ENCODE results near the gene UBXN10. TPM values are rescaled to one million over a fixed set of nuclear protein-coding genes. Genes with fewer than 3 reads are reported as not detected.

The UBXN10 gene
- total and polyA plus RNA-seq, 12 donors, result 0.16 to 4.0 (median 1.5) TPM

- WGBS, 2 donors, result 68 to 74% methylated on average over 6 of the region's 6 CpGs
- TF ChIP-seq, protein P1, sequence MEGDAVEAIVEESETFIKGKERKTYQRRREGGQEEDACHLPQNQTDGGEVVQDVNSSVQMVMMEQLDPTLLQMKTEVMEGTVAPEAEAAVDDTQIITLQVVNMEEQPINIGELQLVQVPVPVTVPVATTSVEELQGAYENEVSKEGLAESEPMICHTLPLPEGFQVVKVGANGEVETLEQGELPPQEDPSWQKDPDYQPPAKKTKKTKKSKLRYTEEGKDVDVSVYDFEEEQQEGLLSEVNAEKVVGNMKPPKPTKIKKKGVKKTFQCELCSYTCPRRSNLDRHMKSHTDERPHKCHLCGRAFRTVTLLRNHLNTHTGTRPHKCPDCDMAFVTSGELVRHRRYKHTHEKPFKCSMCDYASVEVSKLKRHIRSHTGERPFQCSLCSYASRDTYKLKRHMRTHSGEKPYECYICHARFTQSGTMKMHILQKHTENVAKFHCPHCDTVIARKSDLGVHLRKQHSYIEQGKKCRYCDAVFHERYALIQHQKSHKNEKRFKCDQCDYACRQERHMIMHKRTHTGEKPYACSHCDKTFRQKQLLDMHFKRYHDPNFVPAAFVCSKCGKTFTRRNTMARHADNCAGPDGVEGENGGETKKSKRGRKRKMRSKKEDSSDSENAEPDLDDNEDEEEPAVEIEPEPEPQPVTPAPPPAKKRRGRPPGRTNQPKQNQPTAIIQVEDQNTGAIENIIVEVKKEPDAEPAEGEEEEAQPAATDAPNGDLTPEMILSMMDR (IDR thresholded peaks at IDR 0.05), result no peak
Observed at GRCh38 chr1:20234788-20235535, 49.1 kb downstream of the UBXN10 start.

GRCh38 chr1:20237646-20238045, 51.8 kb downstream of the UBXN10 start:
- WGBS, 2 donors, result 56 to 62% methylated on average over 6 of the region's 6 CpGs
- peaks cover 0 to 69% (median 53%) of the 10 kb centered on the region in 7 donors for H3K27me3 ChIP-seq
- H3K4me3 ChIP-seq, result no peak overlapping the region
- ATAC-seq (no peak), DNase-seq (no peak)
- TF ChIP-seq, protein P1 (IDR thresholded peaks at IDR 0.05), result no peak
- no peak overlapping the region for H3K27ac ChIP-seq
- no peaks in the 10 kb centered on the region for H3K36me3 ChIP-seq
- no peaks in the 10 kb centered on the region for H3K9me3 ChIP-seq
- intact Hi-C loops (cut with DNase I), result no loop called here
- H3K4me1 ChIP-seq, result peaks cover 0 to 6% (median 0%) of the 10 kb centered on the region in 9 donors

More at GRCh38 chr1:20234788-20235535, 49.1 kb downstream of the UBXN10 start:
- H3K36me3 ChIP-seq, result no peaks in the 10 kb centered on the region
- peaks cover 0 to 67% (median 54%) of the 10 kb centered on the region in 7 donors for H3K27me3 ChIP-seq
- ATAC-seq (no peak), DNase-seq (no peak)
- no peak overlapping the region for H3K4me3 ChIP-seq
- peaks cover 0 to 6% (median 0%) of the 10 kb centered on the region in 9 donors for H3K4me1 ChIP-seq
- H3K9me3 ChIP-seq, result no peaks in the 10 kb centered on the region
- intact Hi-C loops (cut with DNase I), result loop anchor here in 2 of 10 donors (5.0 kb wide), 2 partner anchors 192 to 257 kb away; no protein-coding TSS in a partner anchor
- no peak overlapping the region for H3K27ac ChIP-seq

- Histone ChIP-seq H3K27ac (no peak overlapping the region), H3K4me1 (no peaks in the 10 kb centered on the region), H3K27me3 (peaks cover 0 to 68% (median 45%) of the 10 kb centered on the region in 7 donors), H3K36me3 (no peaks in the 10 kb centered on the region), H3K9me3 (no peaks in the 10 kb centered on the region), H3K4me3 (no peak overlapping the region)
- ATAC-seq, result no peak
- 80% methylated on average over 2 of the region's 2 CpGs for WGBS, 2 donors
- intact Hi-C loops (cut with DNase I), result no loop called here
- TF ChIP-seq, protein P1 (IDR thresholded peaks at IDR 0.05), result no peak
- DNase-seq, result no peak
Observed at GRCh38 chr1:20240012-20240411, 54.1 kb downstream of the UBXN10 start.

GRCh38 chr1:20242890-20243479, 57.1 kb downstream of the UBXN10 start:
- ATAC-seq (no peak), DNase-seq (no peak)
- H3K27ac ChIP-seq, result no peak overlapping the region
- intact Hi-C loops (cut with DNase I), result no loop called here
- no peaks in the 10 kb centered on the region for H3K9me3 ChIP-seq
- H3K4me1 ChIP-seq, result no peaks in the 10 kb centered on the region
- H3K4me3 ChIP-seq, result no peak overlapping the region
- TF ChIP-seq, protein P1 (IDR thresholded peaks at IDR 0.05), result no peak
- 78 to 88% methylated on average over 37 of the region's 37 CpGs for WGBS, 2 donors
- H3K36me3 ChIP-seq, result no peaks in the 10 kb centered on the region
- H3K27me3 ChIP-seq, result peaks cover 0 to 51% (median 37%) of the 10 kb centered on the region in 7 donors

Other genes with a start within 250 kb of the UBXN10 start
- 100 to 1,000 TPM in 2 of 10 donors, 10 to 100 TPM in 5, 1 to 10 TPM in 3; 2.8 to 296 (median 32.6) TPM for gene PLA2G2A, start 206.5 kb upstream of the UBXN10 start, total RNA-seq
- 100 to 1,000 TPM; 349 to 593 TPM for gene PLA2G2A, start 206.5 kb upstream of the UBXN10 start, polyA plus RNA-seq
- gene PLA2G5, start 115.9 kb upstream of the UBXN10 start, total RNA-seq, result 10 to 100 TPM; 31.5 to 58.2 (median 49.3) TPM
- 100 to 1,000 TPM in 1 of 2 donors, 10 to 100 TPM in 1; 44.5 to 133 TPM for gene PLA2G5, start 115.9 kb upstream of the UBXN10 start, polyA plus RNA-seq
- 1 to 10 TPM in 1 of 10 donors, not detected in 9; 1.1 TPM for gene PLA2G2D, start 66.6 kb upstream of the UBXN10 start, total RNA-seq
- not detected for gene PLA2G2D, start 66.6 kb upstream of the UBXN10 start, polyA plus RNA-seq
- gene PLA2G2F, start 46.8 kb upstream of the UBXN10 start, total RNA-seq, result not detected
- not detected for gene PLA2G2F, start 46.8 kb upstream of the UBXN10 start, polyA plus RNA-seq
- not detected for gene PLA2G2C, start 422 bp downstream of the UBXN10 start, total RNA-seq
- not detected for gene PLA2G2C, start 422 bp downstream of the UBXN10 start, polyA plus RNA-seq
- 1 to 10 TPM in 1 of 10 donors, under 1 TPM in 1, not detected in 8; 0.18 to 1.2 TPM for gene VWA5B1, start 104.8 kb downstream of the UBXN10 start, total RNA-seq
- under 1 TPM in 1 of 2 donors, not detected in 1; 0.03 TPM for gene VWA5B1, start 104.8 kb downstream of the UBXN10 start, polyA plus RNA-seq

All from heart right ventricle (tissue), 16 donors.